Measurements from ENCODE around the gene SDK1.

SDK1 gene

DNA sequence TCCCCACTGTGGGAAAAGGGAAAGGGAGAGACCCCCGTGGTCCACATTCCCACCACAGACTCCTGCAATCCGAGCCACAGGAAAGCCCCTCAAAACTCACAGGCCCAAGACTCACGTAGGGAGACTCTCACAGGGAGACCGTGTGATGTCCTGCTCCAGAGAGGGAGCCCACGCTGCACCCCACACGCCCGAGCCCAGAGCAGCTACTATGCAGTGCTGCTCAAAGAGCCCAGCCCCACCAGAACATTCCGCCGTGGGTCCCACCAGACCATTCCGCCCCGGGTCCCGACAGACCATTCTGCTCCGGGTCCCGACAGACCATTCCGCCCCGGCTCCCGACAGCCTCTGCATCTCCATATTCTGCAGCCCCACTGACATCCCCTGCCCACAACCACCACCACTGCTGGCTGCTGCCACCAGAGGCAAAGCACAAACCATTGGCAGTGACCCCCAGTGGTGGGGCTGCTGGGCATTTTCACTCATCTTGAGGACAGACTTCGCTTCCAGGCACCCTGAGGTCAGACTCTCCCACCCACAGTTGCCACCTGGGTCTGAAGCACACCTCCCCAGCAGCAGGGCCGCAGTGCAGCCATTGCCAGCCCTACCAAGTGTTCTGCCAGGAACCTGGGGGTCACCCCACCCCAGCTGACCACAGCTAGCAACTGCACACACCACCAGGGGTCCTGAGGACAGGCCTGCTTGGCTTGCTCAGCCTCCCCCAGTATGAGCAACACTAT lies 755.7 kb downstream of the SDK1 start:
- Histone ChIP-seq H3K4me3 (ENCODE audit: low read depth, low read length) (no peak overlapping the region), H3K36me3 (ENCODE audit: control insufficient read depth in 2 of 2, insufficient read depth in 1 of 2, low read length in 2 of 2) (no peaks in the 10 kb centered on the region), H3K4me1 (ENCODE audit: control insufficient read depth, insufficient read depth, low read length) (no peaks in the 10 kb centered on the region), H3K9me3 (ENCODE audit: control insufficient read depth, insufficient read depth, low read depth, low read length) (no peaks in the 10 kb centered on the region), H3K27ac (ENCODE audit: extremely low read depth, low read depth, low read length) (no peak overlapping the region)
- TF ChIP-seq ZNF76 (tag by site-specific recombination; IDR thresholded peaks at IDR 0.05; ENCODE audit: borderline replicate concordance, low read depth) (no peak), EGR2 (tag by site-specific recombination; IDR thresholded peaks at IDR 0.05; ENCODE audit: low read depth) (no peak), ZNF658 (tag by site-specific recombination; IDR thresholded peaks at IDR 0.05) (no peak), YY2 (tag by site-specific recombination; IDR thresholded peaks at IDR 0.05) (no peak), ZNF394 (tag by site-specific recombination; IDR thresholded peaks at IDR 0.05; ENCODE audit: borderline replicate concordance) (no peak), ZNF629 (tag by site-specific recombination; IDR thresholded peaks at IDR 0.05) (no peak), ZNF146 (tag by site-specific recombination; IDR thresholded peaks at IDR 0.05) (no peak), ZNF423 (tag by site-specific recombination; IDR thresholded peaks at IDR 0.05) (no peak), ZNF157 (tag by site-specific recombination; IDR thresholded peaks at IDR 0.05) (no peak), ZFP41 (tag by site-specific recombination; IDR thresholded peaks at IDR 0.05; ENCODE audit: borderline replicate concordance) (no peak), ZNF664 (tag by site-specific recombination; IDR thresholded peaks at IDR 0.05) (no peak), ZNF37A (tag by site-specific recombination; IDR thresholded peaks at IDR 0.05) (no peak), ZNF223 (tag by site-specific recombination; IDR thresholded peaks at IDR 0.05) (no peak), ZIC2 (tag by site-specific recombination; IDR thresholded peaks at IDR 0.05) (no peak), ZNF510 (tag by site-specific recombination; IDR thresholded peaks at IDR 0.05; ENCODE audit: insufficient replicate concordance) (no peak), ZNF830 (tag by site-specific recombination; IDR thresholded peaks at IDR 0.05; ENCODE audit: low read depth) (no peak)
- TF ChIP-seq, protein P1, sequence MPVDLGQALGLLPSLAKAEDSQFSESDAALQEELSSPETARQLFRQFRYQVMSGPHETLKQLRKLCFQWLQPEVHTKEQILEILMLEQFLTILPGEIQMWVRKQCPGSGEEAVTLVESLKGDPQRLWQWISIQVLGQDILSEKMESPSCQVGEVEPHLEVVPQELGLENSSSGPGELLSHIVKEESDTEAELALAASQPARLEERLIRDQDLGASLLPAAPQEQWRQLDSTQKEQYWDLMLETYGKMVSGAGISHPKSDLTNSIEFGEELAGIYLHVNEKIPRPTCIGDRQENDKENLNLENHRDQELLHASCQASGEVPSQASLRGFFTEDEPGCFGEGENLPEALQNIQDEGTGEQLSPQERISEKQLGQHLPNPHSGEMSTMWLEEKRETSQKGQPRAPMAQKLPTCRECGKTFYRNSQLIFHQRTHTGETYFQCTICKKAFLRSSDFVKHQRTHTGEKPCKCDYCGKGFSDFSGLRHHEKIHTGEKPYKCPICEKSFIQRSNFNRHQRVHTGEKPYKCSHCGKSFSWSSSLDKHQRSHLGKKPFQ (tag by site-specific recombination; IDR thresholded peaks at IDR 0.05), result no peak
- TF ChIP-seq, protein P2, sequence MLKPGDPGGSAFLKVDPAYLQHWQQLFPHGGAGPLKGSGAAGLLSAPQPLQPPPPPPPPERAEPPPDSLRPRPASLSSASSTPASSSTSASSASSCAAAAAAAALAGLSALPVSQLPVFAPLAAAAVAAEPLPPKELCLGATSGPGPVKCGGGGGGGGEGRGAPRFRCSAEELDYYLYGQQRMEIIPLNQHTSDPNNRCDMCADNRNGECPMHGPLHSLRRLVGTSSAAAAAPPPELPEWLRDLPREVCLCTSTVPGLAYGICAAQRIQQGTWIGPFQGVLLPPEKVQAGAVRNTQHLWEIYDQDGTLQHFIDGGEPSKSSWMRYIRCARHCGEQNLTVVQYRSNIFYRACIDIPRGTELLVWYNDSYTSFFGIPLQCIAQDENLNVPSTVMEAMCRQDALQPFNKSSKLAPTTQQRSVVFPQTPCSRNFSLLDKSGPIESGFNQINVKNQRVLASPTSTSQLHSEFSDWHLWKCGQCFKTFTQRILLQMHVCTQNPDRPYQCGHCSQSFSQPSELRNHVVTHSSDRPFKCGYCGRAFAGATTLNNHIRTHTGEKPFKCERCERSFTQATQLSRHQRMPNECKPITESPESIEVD (tag by site-specific recombination; IDR thresholded peaks at IDR 0.05), result no peak
- TF ChIP-seq, protein P3, sequence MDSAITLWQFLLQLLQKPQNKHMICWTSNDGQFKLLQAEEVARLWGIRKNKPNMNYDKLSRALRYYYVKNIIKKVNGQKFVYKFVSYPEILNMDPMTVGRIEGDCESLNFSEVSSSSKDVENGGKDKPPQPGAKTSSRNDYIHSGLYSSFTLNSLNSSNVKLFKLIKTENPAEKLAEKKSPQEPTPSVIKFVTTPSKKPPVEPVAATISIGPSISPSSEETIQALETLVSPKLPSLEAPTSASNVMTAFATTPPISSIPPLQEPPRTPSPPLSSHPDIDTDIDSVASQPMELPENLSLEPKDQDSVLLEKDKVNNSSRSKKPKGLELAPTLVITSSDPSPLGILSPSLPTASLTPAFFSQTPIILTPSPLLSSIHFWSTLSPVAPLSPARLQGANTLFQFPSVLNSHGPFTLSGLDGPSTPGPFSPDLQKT (IDR thresholded peaks at IDR 0.05; ENCODE audit: borderline replicate concordance, low read depth, low read length), result no peak
- TF ChIP-seq, protein P4, sequence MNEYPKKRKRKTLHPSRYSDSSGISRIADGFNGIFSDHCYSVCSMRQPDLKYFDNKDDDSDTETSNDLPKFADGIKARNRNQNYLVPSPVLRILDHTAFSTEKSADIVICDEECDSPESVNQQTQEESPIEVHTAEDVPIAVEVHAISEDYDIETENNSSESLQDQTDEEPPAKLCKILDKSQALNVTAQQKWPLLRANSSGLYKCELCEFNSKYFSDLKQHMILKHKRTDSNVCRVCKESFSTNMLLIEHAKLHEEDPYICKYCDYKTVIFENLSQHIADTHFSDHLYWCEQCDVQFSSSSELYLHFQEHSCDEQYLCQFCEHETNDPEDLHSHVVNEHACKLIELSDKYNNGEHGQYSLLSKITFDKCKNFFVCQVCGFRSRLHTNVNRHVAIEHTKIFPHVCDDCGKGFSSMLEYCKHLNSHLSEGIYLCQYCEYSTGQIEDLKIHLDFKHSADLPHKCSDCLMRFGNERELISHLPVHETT (tag by site-specific recombination; IDR thresholded peaks at IDR 0.05), result no peak
- CTCF ChIA-PET, result no interaction called here
- POLR2A ChIA-PET, result no interaction called here

DNA sequence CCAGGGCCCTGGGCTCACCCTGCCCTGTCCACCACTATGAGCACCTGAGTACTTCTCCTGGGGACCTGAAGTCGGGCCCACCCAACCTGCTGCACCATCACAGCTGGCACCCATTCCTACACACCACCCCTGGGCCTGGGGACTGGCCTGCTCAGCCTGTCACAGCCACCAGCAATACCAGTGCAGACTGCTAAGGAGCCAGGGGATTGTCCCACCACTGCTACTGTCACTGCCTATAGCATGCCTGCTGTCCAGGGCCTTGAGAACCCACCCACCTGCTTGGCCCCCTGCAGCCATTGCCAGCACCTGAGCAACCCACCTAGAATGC lies 756.2 kb downstream of the SDK1 start:
- TF ChIP-seq ZNF558 (tag by site-specific recombination; IDR thresholded peaks at IDR 0.05), result no peak
- TF ChIP-seq ZXDB (tag by site-specific recombination; IDR thresholded peaks at IDR 0.05), result no peak
- TF ChIP-seq ZNF121 (tag by site-specific recombination; IDR thresholded peaks at IDR 0.05), result no peak
- POLR2A ChIA-PET, result no interaction called here
- H3K9me3 ChIP-seq (ENCODE audit: control insufficient read depth, insufficient read depth, low read depth, low read length), result no peaks in the 10 kb centered on the region
- H3K4me3 ChIP-seq (ENCODE audit: low read depth, low read length), result no peak overlapping the region
- H3K4me1 ChIP-seq (ENCODE audit: control insufficient read depth, insufficient read depth, low read length), result no peaks in the 10 kb centered on the region
- CTCF ChIA-PET, result no interaction called here
- no peak overlapping the region for H3K27ac ChIP-seq (ENCODE audit: extremely low read depth, low read depth, low read length)
- H3K36me3 ChIP-seq (ENCODE audit: control insufficient read depth in 2 of 2, insufficient read depth in 1 of 2, low read length in 2 of 2), result no peaks in the 10 kb centered on the region

All from HEK293 (cell line).